ENCODE results near the gene NLRP9.

DNA sequence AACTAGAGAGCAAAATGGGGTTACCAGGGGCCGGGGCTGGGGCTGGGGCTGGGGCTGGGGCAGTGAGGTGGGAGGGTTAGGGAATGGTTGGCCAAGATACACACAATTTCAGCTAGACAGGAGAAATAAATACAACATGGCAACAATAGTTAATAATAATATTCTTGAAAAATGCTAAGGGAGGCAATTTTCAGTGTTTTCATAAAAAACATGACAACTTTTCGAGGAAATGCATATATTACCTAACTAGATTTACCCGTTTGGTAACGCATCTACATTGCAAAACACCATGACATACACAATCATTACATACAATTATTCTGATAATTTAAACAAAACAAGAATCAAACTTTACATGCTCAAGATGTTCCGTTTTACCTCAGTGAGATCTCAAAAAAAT, 42.9 kb upstream of the NLRP9 start:
- TF ChIP-seq, protein P1, sequence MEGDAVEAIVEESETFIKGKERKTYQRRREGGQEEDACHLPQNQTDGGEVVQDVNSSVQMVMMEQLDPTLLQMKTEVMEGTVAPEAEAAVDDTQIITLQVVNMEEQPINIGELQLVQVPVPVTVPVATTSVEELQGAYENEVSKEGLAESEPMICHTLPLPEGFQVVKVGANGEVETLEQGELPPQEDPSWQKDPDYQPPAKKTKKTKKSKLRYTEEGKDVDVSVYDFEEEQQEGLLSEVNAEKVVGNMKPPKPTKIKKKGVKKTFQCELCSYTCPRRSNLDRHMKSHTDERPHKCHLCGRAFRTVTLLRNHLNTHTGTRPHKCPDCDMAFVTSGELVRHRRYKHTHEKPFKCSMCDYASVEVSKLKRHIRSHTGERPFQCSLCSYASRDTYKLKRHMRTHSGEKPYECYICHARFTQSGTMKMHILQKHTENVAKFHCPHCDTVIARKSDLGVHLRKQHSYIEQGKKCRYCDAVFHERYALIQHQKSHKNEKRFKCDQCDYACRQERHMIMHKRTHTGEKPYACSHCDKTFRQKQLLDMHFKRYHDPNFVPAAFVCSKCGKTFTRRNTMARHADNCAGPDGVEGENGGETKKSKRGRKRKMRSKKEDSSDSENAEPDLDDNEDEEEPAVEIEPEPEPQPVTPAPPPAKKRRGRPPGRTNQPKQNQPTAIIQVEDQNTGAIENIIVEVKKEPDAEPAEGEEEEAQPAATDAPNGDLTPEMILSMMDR (IDR thresholded peaks at IDR 0.05; ENCODE audit: low read depth, low read length), result no peak
- no peak for TF ChIP-seq EZH2phosphoT487 (IDR thresholded peaks at IDR 0.05; ENCODE audit: low read depth)
